Measurements from ENCODE around the gene LYST. TPM values are rescaled to one million over a fixed set of nuclear protein-coding genes. Genes with fewer than 3 reads are reported as not detected.

The LYST gene
- polyA plus RNA-seq, 1 of the 3 experiments (the other 2 are of a cell fraction), result 3.9 TPM

DNA sequence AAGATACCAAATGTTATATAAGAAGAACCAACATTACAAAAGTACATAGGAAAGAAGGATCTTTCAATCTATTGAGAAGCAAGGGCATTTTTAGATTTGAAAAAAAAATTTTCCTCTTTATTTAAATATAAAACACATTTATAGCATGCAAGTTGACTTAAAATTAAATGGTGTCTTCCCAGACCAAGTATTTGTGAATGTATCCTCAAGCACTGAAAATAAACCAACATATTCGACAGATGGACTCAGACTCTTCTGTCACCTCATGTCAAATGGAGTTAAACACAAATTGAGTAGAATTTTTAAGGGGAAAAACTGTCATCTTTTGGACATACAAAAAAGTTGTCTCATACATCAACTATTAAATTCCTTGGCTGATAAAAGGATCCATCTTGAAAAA, 140.1 kb downstream of the LYST start (continued):
- TF ChIP-seq ELF1 (IDR thresholded peaks at IDR 0.05) (no peak), EZH2phosphoT487 (IDR thresholded peaks at IDR 0.05; ENCODE audit: borderline replicate concordance, low read depth) (no peak), RXRA (IDR thresholded peaks at IDR 0.05; ENCODE audit: borderline replicate concordance, low read depth) (no peak), SIN3A (IDR thresholded peaks at IDR 0.05; ENCODE audit: borderline replicate concordance, low read depth, low read length) (no peak), SMC3 (IDR thresholded peaks at IDR 0.05; ENCODE audit: low read depth, low read length) (no peak), EP300 (IDR thresholded peaks at IDR 0.05; ENCODE audit: borderline replicate concordance in 1 of 2, low read depth in 1 of 2, low read length in 1 of 2) (no peak), RCOR1 (IDR thresholded peaks at IDR 0.05; ENCODE audit: low read length) (no peak), MEF2A (IDR thresholded peaks at IDR 0.05; ENCODE audit: borderline replicate concordance, low read depth) (no peak)
- TF ChIP-seq, protein P1, sequence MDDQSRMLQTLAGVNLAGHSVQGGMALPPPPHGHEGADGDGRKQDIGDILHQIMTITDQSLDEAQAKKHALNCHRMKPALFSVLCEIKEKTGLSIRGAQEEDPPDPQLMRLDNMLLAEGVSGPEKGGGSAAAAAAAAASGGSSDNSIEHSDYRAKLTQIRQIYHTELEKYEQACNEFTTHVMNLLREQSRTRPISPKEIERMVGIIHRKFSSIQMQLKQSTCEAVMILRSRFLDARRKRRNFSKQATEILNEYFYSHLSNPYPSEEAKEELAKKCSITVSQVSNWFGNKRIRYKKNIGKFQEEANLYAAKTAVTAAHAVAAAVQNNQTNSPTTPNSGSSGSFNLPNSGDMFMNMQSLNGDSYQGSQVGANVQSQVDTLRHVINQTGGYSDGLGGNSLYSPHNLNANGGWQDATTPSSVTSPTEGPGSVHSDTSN (IDR thresholded peaks at IDR 0.05), result no peak
- TF ChIP-seq, protein P2, sequence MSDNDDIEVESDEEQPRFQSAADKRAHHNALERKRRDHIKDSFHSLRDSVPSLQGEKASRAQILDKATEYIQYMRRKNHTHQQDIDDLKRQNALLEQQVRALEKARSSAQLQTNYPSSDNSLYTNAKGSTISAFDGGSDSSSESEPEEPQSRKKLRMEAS (IDR thresholded peaks at IDR 0.05; ENCODE audit: low read depth), result no peak
- TF ChIP-seq, protein P3, sequence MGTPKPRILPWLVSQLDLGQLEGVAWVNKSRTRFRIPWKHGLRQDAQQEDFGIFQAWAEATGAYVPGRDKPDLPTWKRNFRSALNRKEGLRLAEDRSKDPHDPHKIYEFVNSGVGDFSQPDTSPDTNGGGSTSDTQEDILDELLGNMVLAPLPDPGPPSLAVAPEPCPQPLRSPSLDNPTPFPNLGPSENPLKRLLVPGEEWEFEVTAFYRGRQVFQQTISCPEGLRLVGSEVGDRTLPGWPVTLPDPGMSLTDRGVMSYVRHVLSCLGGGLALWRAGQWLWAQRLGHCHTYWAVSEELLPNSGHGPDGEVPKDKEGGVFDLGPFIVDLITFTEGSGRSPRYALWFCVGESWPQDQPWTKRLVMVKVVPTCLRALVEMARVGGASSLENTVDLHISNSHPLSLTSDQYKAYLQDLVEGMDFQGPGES (IDR thresholded peaks at IDR 0.05; ENCODE audit: low read depth, low read length), result no peak

DNA sequence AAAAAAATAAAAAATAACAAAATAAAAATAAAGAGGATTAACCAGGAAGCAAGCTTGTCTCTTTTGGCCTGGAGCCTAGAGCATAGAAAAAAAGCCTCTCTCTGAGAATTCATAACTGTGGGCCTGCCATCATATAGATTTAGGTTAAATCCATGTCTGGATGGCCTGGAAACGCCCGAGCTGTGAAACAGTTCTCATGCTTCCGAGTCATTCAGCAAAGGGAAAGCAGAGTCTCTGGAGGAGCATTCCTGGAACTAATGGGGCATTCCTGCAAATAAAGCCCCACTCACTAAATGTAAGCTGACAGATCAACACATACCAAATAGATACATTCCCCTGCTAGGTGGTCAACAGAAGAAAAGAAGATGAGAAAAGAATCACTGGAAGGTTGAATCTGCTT, 141.3 kb downstream of the LYST start:
- no peak overlapping the region for H3K4me3 ChIP-seq (ENCODE audit: low read depth in 2 of 2, low read length in 1 of 2)
- peaks cover 22% of the 10 kb centered on the region for H3F3A ChIP-seq (replicated peaks; ENCODE audit: insufficient read depth)
- H3K9ac ChIP-seq, result no peak overlapping the region; the same call in 1 of the 2 replicates
- ChIA-PET POLR2A (no interaction called here), CTCF (interaction anchor here (0.6 to 0.8 kb wide), 3 partner anchors 128 to 276 kb away, joined by 3 to 5 read pairs (median 3); no protein-coding TSS in a partner anchor)
- peak overlapping the region; percentile 61 to 67 for H3K27ac ChIP-seq (ENCODE audit: low read depth in 2 of 2, low read length in 1 of 2)
- no peaks in the 10 kb centered on the region for H3K9me2 ChIP-seq
- TF ChIP-seq, protein P1 (IDR thresholded peaks at IDR 0.05), result peak; percentile 52
- no peak for TF ChIP-seq RFX5 (IDR thresholded peaks at IDR 0.05; ENCODE audit: low read length)
- no peak for TF ChIP-seq FOSL2 (IDR thresholded peaks at IDR 0.05; ENCODE audit: borderline replicate concordance, low read depth)
- TF ChIP-seq TEAD4 (IDR thresholded peaks at IDR 0.05; ENCODE audit: borderline replicate concordance, insufficient read depth), result peak; percentile 29; the same call in 1 of the 2 replicates
- no peak for DNase-seq
- peaks cover 0 to 12% of the 10 kb centered on the region in 2 experiments; a peak in 2 of 4 replicates for H3K4me1 ChIP-seq (ENCODE audit: control insufficient read depth in 1 of 2, insufficient read depth in 2 of 2, low read depth in 1 of 2, low read length in 1 of 2)
- WGBS (ENCODE audit: low lambda C conversion rate), result 63% methylated on average over 3 of the region's 3 CpGs
- no peaks in the 10 kb centered on the region for H3K27me3 ChIP-seq (ENCODE audit: insufficient read depth)
- no peak overlapping the region for H2AFZ ChIP-seq (ENCODE audit: low read depth)
- 0 out of 2 replicates have a peak overlapping the region, but pooled peaks have one; percentile 5 for H3K4me2 ChIP-seq
- no peaks in the 10 kb centered on the region for H4K20me1 ChIP-seq (ENCODE audit: insufficient read depth)
- H3K36me3 ChIP-seq (replicated peaks in 1 of 2; ENCODE audit: control insufficient read depth in 1 of 2, insufficient read depth in 2 of 2, low read length in 1 of 2), result peaks cover 19 to 35% of the 10 kb centered on the region in 2 experiments
- H3K9me3 ChIP-seq, result no peaks in the 10 kb centered on the region
- no peaks in the 10 kb centered on the region for H3K79me2 ChIP-seq (ENCODE audit: insufficient read depth)
